ENCODE measurements around the gene SEC23B. TPM values are rescaled to one million over a fixed set of nuclear protein-coding genes. Genes with fewer than 3 reads are reported as not detected.

SEC23B gene
- total and polyA plus RNA-seq, 2 of the 13 experiments (the other 11 are each of a cell fraction or from before 2014, with no cell fraction given) = 114 to 120 TPM

GRCh38 chr20:18541741-18542140 lies 34.0 kb downstream of the SEC23B start:
- H3K27me3 ChIP-seq (ENCODE audit: control insufficient read depth in 1 of 2, insufficient read depth in 2 of 2, low read length in 2 of 2) = no peaks in the 10 kb centered on the region
- no peak overlapping the region for H3K4me2 ChIP-seq (ENCODE audit: low read depth, low read length)
- intact Hi-C loops (cut with micrococcal nuclease; ENCODE audit: unreplicated experiment) = no loop called here
- 96% methylated on average over 5 of the region's 5 CpGs for WGBS (ENCODE audit: low lambda C conversion rate)
- H3K27ac ChIP-seq (ENCODE audit: extremely low read length, insufficient read depth, low read length) = no peak overlapping the region
- no peaks in the 10 kb centered on the region for H3K4me1 ChIP-seq (ENCODE audit: insufficient read depth, low read length)
- no peak overlapping the region for H3K4me3 ChIP-seq (replicated peaks in 1 of 3; ENCODE audit: insufficient read depth in 1 of 3, low read depth in 2 of 3, low read length in 3 of 3)
- FAIRE-seq (no peak), DNase-seq (ENCODE audit: low spot score) (no peak), ATAC-seq (no peak)
- ChIA-PET CTCF (ENCODE audit: low intra/inter-chr PET ratio, low total read pairs) (no interaction called here), POLR2A (no interaction called here)
- peaks cover 33 to 76% of the 10 kb centered on the region in 2 experiments for H3K36me3 ChIP-seq (replicated peaks in 1 of 2; ENCODE audit: control insufficient read depth in 1 of 2, insufficient read depth in 2 of 2, low read length in 2 of 2)
- no peaks in the 10 kb centered on the region for H4K20me1 ChIP-seq (ENCODE audit: insufficient read depth, low read length)
- H2AFZ ChIP-seq (ENCODE audit: low read length) = no peak overlapping the region
- H3K79me2 ChIP-seq (ENCODE audit: insufficient read depth, low read length) = no peaks in the 10 kb centered on the region
- TF ChIP-seq, protein P1, sequence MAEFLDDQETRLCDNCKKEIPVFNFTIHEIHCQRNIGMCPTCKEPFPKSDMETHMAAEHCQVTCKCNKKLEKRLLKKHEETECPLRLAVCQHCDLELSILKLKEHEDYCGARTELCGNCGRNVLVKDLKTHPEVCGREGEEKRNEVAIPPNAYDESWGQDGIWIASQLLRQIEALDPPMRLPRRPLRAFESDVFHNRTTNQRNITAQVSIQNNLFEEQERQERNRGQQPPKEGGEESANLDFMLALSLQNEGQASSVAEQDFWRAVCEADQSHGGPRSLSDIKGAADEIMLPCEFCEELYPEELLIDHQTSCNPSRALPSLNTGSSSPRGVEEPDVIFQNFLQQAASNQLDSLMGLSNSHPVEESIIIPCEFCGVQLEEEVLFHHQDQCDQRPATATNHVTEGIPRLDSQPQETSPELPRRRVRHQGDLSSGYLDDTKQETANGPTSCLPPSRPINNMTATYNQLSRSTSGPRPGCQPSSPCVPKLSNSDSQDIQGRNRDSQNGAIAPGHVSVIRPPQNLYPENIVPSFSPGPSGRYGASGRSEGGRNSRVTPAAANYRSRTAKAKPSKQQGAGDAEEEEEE (CRISPR knock-in tag; IDR thresholded peaks at IDR 0.05; ENCODE audit: borderline replicate concordance) = no peak
- TF ChIP-seq GLI4 (CRISPR knock-in tag; IDR thresholded peaks at IDR 0.05; ENCODE audit: borderline replicate concordance) (no peak), KLF6 (CRISPR knock-in tag; IDR thresholded peaks at IDR 0.05) (no peak), ELF4 (CRISPR knock-in tag; IDR thresholded peaks at IDR 0.05; ENCODE audit: borderline replicate concordance) (no peak), MAFF (IDR thresholded peaks at IDR 0.05; ENCODE audit: low read depth, low read length) (no peak), MTF1 (CRISPR knock-in tag; IDR thresholded peaks at IDR 0.05) (no peak), ZNF772 (CRISPR knock-in tag; IDR thresholded peaks at IDR 0.05) (no peak)
- TF ChIP-seq, protein P2, sequence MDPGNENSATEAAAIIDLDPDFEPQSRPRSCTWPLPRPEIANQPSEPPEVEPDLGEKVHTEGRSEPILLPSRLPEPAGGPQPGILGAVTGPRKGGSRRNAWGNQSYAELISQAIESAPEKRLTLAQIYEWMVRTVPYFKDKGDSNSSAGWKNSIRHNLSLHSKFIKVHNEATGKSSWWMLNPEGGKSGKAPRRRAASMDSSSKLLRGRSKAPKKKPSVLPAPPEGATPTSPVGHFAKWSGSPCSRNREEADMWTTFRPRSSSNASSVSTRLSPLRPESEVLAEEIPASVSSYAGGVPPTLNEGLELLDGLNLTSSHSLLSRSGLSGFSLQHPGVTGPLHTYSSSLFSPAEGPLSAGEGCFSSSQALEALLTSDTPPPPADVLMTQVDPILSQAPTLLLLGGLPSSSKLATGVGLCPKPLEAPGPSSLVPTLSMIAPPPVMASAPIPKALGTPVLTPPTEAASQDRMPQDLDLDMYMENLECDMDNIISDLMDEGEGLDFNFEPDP (CRISPR knock-in tag; conservative IDR thresholded peaks at IDR 0.05) = no peak
- in situ Hi-C loops (cut with HindIII; ENCODE audit: extremely low pct_ligation_motif_present, low pct_unique_long_range_greater_than_20kb) = no loop called here
- no peaks in the 10 kb centered on the region for H3K9me3 ChIP-seq (ENCODE audit: low read length)
- no TSS peak for BruUV-seq (replicated peaks)
- no peak overlapping the region for H3K9ac ChIP-seq (ENCODE audit: insufficient read depth, low read depth, low read length)
